ENCODE measurements around the gene SMARCB1.

SMARCB1 gene

GRCh38 chr22:23786752-23787599, at the start of gene SMARCB1:
Gene SMARCB1, plus strand, starts transcription at chr22:23786966. Its CDS starts 204 bp downstream, at chr22:23787170.
- DNase-seq, result peak; percentile 71

DNA sequence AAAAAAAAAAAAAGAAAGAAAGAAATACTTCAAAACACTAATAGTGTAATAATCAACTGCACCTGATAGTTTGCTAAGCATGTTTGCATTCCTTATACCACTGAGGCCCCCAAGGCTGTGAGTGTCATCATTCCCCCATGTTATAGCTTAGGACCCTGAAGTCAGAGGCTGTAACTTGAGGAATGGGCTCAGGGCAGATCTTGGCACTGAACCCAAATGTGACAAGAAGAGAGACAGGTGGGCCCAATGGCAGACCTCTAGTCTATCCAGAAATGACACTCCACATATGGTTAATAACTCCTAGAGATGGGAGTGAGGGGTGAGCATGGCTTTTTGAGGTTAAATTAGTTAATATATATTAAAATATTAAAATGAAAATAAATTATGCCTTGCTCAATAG, 49.1 kb upstream of the SMARCB1 start:
- DNase-seq, result no peak

DNA sequence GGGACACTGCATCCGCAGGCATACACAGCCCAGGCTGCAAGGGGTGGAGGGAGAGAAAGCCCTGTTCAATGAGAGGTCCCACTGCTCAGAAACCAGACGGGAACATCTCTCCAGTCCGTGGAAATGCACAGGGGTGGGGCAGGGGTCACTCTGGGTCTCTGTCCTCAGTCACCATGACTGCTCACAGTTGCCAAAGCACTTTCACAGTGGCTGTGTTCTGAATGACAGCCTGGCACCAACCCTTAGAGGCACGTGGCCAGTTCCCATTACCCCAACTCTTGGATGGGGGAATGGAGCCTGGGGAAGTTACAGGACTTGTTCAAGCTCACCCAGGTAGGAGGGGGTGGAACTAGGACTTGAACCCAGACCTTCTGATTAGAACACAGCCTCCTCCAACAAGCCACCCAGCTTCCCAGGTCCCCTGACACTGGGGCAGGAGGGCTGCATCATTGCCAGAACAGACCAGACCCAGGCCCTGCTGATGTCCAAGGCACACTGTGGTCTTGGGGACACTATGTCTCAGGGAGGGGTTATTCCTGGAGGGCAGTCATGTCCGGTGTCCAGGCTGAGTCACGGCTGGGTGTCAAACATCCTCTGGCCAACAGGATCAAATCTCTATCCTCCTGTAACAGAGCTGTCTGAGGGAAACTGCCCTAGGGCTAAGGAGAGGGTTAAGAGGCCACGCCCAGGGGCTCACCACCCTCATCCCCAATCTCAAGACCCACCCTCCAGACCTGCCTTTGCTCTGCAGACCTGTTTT, 44.1 kb upstream of the SMARCB1 start:
- DNase-seq, result no peak

GRCh38 chr22:23743303-23743705, 43.5 kb upstream of the SMARCB1 start:
- no peak for DNase-seq

DNA sequence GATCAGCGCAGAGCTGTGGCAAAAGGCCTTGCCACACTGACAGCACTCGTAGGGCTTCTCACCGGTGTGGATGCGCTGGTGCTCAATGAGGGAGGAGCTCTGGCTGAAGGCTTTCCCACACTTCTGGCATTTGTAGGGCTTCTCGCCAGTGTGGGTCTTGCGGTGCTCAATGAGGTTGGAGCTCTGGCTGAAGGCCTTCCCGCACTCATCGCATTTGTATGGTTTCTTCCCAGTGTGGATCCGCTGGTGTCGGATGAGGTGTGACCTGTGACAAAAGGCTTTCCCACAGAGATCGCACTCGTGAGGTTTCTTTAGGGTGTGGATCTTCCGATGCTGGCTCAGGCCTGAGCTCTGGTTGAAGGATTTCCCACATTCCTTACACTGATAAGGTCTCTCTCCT, 42.8 kb upstream of the SMARCB1 start:
- DNase-seq, result no peak

DNA sequence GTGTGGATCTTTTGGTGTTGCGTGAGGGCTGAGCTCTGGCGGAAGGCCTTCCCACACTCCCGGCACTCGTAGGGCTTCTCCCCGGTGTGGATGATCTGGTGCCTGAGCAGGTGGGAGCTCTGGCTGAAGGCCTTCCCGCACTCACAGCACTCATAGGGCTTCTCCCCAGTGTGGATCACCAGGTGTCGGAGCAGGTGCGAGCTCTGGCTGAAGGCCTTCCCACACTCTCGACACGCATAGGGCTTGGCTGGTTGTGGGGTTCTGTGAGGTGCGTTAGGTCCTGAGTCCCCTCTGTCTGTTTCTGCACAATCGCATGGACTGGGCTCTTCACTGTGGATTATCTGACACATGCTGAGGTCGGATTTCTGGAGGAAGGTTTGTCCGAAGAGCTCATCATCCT, 42.3 kb upstream of the SMARCB1 start:
- no peak for DNase-seq

DNA sequence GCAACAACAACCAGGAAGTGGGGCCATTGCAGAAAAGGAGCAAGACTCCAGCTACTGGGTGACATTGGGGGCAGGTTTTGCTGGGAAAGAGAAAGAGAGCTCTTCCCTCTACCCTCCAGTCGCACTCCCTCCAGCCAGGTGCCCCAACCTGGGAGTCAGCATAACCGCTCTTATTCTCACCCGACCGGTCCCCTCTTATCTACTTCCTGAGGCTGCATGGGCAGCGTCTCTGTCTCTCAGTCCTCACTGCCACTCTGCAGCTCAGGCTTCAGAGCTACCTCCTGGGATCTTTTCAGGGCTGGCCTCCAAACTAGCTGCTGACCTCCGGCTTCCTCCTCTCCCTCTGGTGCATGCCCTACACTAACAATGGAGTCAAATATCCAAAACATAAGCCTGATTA, 41.0 kb upstream of the SMARCB1 start:
- no peak for DNase-seq

DNA sequence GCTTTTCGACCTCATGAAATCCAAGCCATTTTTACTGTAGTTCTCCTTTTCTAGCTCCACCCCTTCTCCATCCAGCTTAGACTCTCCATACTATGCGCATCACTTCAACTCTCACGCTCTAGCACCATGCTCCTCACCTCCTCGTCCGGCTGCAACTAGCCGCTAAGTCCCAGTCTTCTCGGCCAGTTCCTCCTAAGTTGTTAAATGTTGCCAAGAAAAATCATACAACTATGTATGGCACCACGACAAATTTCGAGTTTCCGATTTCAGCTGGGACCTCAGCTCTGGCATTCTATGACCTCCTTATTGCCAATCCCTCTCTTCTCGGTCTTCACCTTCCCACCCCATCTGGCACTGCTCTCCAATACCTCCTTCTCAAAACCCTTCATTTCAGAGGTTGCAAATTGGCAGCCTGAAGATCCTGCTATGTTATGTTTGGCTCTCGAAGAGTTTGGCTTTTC, 36.9 kb upstream of the SMARCB1 start:
- peak; percentile 24 for DNase-seq

DNA sequence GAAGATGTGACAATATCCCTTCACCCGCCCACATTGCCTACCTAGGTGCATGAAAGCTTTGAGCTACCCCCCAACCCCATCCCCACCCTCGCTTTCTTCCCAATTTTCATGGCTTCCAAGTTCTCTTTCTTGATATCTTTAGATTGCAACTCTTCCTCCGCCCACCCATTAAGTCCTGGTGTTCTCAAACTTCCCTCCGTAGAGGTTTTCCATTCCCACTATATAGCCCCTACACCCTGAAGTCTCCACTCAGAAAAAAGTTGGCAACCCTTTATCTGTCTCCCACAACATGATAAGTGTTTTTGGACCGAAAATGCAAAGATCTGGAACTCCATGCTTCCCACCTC, 36.4 kb upstream of the SMARCB1 start:
- DNase-seq, result no peak

- peak; percentile 58 for DNase-seq
These were observed 35.9 kb upstream of the SMARCB1 start, which contains the start of gene ZNF70 for GRCh38 chr22:23750714-23751440. Gene ZNF70, minus strand, starts transcription at chr22:23751112. Its CDS starts 5,972 bp downstream, at chr22:23745140.

GRCh38 chr22:23751441-23751996, 35.2 kb upstream of the SMARCB1 start:
- no peak for DNase-seq

DNA sequence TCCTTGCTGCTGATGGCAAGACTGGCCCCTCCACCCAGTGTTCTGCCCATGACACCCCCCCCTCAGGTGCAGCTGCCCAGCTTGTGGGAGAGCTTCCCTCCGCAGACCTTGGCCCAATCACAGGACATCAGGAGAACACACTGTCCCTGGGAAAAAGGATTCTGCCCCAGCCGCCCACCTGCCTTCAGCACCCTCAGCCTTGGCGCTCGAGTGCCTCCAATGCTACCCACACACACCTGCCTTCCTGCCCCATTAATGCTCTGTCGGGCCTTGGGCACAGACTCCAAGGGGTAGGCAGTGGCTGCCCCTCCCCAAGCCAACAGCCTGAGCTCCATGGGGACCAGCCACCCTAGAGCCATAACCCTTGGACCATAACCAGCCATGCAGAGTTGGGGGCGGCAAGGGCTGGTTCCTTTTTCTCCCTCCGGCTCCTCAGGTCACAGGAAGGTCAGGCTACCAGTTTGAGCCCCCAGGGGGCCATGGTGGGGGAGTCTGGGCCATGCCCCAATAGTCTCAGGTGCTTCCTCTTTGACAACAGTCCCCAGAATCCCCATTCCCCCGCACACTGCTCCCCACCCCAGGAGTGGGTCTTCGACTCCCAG, 34.6 kb upstream of the SMARCB1 start:
- no peak for DNase-seq

- DNase-seq, result no peak
These were observed 34.0 kb upstream of the SMARCB1 start for GRCh38 chr22:23752750-23753149.

DNA sequence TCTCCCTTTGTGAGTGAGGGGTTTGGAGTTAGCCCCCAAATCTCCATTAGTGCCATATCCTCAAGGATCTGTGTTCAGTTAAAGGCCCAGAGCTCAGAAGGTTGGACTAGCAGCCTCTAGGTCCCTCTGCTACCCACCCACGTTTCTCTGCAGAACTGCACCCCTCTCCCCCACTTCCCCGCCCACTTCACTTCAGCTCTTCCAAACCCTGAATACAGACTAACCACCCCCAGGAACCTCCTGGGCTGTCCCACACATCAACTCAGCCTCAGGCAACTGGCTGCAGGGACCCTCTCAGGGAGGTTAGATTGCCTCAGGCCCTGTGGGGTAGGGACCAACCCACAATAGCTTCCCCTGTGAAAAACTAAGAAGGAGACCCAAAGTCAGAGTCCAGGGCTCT, 33.4 kb upstream of the SMARCB1 start:
- no peak for DNase-seq

DNA sequence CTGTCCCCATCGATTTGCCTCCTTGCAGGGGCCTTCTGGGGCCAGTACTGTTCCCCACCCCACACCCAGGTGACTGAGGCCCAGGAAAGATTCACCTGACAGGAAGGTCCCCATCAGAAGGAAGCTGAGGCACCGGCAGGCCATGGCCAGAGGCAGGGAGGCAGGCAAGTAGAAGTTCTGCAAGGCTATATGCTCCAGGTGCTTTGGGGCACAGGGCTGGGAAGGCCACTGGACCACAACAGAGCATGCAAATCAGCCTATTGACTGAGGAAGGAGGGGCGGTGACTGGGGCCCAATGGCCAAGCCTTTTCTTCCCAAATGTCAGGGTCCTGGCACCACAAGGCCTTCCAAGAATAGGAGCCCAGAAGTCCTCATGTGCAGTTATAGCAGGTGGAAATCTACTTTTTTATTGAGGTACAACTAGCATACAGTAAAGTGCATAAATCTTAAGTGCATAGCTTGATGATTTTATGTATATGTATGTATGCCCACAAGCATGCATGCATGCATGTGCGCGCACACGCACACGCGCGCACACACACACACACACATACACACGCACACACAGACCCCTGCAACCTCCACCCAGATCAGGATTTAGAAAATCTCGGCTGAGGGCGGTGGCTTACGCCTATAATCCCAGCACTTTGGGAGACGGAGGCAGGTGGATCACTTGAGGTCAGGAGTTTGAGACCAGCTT, 32.4 kb upstream of the SMARCB1 start, which contains the start of gene VPREB3:
VPREB3 (minus strand) TSS at position 206 of the 700 bp plus-strand sequence; CDS start at position 144, 62 bp downstream.
- no peak for DNase-seq

GRCh38 chr22:23754980-23755636, 31.7 kb upstream of the SMARCB1 start:
- no peak for DNase-seq

DNA sequence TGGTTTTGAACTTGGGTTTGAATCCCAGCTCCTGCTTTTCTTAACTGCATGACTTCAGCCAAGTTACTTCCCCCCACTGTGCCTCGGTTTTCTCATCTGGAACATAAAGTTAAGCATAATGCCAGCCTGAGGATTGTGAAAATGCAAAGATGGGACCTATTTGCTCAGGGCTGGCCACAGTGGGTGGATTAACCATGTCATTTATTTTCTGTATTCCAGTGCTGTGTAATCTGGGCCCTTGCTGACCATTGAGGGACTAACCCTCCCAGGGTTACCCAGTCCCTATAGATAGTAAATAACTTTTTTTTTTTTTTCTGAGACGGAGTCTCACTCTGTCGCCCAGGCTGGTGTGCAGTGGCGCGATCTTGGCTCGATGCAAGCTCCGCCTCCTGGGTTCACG, 31.1 kb upstream of the SMARCB1 start:
- DNase-seq, result no peak

DNA sequence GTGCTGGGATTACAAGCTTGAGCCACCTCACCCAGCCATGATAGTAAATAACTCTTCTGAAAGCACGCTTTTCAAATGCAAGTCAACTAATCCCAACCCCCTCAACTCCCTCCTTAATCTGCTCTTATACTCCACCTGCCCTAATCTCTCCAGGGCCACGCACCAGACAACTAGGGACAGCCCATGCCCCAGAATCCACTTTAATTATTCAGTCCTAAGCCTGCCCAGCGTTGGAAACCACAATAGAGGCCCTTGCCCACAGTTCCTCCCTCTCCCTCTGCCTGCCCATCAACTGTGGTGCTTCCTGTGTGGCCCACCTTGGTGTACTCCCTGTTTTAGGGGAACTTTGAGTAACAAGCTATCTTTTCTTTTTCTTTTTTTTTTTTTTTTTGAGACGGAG, 29.9 kb upstream of the SMARCB1 start:
- no peak for DNase-seq

- DNase-seq, result no peak
These were observed 27.2 kb upstream of the SMARCB1 start for GRCh38 chr22:23759566-23759965.

GRCh38 chr22:23760056-23760455, 26.7 kb upstream of the SMARCB1 start:
- no peak for DNase-seq
